ENCODE data around the gene GSTT4.

DNA sequence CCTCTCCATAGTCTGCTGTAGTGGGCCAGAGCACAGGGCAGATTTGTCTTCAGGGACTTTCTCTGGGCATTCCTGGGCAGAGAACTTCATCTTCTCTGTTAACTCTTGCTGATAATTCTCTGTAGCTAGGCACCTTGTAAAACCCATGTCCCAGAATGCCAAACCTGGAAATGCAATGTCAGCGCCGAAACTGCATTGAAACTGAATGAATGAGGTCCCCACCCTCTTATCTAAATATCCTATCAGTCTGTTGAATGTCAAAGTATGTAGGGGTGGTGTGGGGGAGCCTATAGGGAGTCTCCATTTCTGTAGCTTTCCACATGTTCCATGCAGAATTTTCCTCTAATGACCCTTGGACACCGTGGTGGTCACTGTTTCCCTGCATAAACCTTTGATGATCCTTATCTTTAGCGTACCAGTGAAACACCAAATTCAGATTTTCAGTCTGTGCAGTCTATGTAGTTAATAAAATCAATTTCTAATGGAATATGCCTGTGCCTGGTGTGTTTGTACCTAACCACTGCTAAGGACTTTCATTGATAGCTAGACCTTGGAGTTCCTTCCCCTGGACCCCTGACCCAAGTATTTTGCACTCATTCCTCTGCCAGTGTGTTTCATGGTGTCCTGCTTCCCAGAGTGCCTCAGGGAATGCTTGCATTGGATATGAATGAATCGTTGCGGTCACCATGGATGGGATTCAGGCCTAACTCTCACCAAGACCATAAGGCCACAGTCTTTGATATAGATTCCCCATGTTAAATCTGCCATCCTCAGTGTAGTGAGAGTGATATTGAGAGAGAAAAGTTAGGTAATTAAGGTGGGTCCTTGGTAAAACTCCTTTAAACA, 3.4 kb upstream of the GSTT4 start:
- no peak for TF ChIP-seq CTCF (conservative IDR thresholded peaks at IDR 0.05; ENCODE audit: low read depth, low read length)
- no peak for TF ChIP-seq EZH2 (IDR thresholded peaks at IDR 0.05; ENCODE audit: low read length, unreplicated experiment)
